Measurements from ENCODE around the gene YPEL1. TPM values are rescaled to one million over a fixed set of nuclear protein-coding genes. Genes with fewer than 3 reads are reported as not detected.
A peak's percentile ranks its signal among the peaks of the same experiment; 100 is the strongest.

Gene YPEL1
- total RNA-seq, 2 experiments from 2014 or later: 18.2 to 18.8 TPM

DNA sequence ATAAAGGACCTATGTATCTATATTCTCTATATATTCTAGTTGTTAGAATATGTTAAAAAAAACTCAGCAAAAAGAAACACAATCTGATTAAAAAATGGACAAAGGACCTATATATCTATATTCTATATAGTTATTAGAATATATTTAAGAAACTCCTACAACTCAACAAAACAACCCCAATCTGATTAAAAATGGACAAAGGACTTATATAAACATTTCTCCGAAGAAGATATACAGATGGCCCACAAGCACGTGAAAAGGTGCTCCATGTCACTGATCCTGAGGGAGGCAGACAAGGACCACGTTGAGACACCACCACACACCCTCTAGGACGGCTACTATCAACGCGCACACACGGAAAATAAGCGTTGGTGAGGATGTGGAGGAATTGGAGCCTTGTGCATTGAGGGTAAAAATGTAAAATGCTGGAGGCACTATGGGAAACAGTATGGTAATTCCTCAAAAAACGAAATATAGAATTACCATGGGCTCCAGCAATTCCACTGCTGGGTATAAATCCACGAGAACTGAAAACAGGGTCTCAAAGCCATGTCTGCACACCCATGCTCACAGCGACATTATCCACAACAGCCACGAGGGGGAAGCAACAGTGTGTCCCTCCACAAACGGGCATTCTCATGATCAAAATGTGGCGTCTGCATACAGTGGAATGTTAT, 22.7 kb downstream of the YPEL1 start:
- H3K4me3 ChIP-seq (ENCODE audit: low read depth, low read length, poor library complexity, severe bottlenecking): no peak overlapping the region
- CTCF ChIA-PET (ENCODE audit: unreplicated experiment): no interaction called here
- no TSS peak for BruUV-seq (replicated peaks)
- H3K36me3 ChIP-seq (ENCODE audit: insufficient read depth, low read length): no peaks in the 10 kb centered on the region; the same call in 1 of the 2 replicates
- peak; percentile 84 for DNase-seq (ENCODE audit: low spot score)
- H3K9me3 ChIP-seq (ENCODE audit: low read length): no peaks in the 10 kb centered on the region
- POLR2A ChIA-PET: no interaction called here
- H3K9me2 ChIP-seq (ENCODE audit: insufficient read depth, low read length): no peaks in the 10 kb centered on the region
- no peaks in the 10 kb centered on the region for H4K20me1 ChIP-seq (ENCODE audit: insufficient read depth, low read length)
- peak overlapping the region; percentile 63 for H3K4me2 ChIP-seq (ENCODE audit: low read length)
- H2AFZ ChIP-seq (ENCODE audit: low read length): peak overlapping the region; percentile 43; the same call in 1 of the 2 replicates
- H3K79me2 ChIP-seq (ENCODE audit: insufficient read depth, low read depth, low read length): no peaks in the 10 kb centered on the region
- TF ChIP-seq CTCF (conservative IDR thresholded peaks at IDR 0.05; ENCODE audit: low read length) (peak; percentile 92), EZH2phosphoT487 (IDR thresholded peaks at IDR 0.05; ENCODE audit: borderline replicate concordance, low read depth, low read length) (no peak)
- intact Hi-C loops (cut with micrococcal nuclease; ENCODE audit: unreplicated experiment): loop anchor here (1.0 to 2.0 kb wide), 2 partner anchors 225 to 240 kb away; partner anchors contain the start of gene PPM1F
- no peak overlapping the region for H3K27ac ChIP-seq (ENCODE audit: low read depth, low read length, poor library complexity, severe bottlenecking)
- peaks cover 15% of the 10 kb centered on the region for H3K4me1 ChIP-seq (ENCODE audit: insufficient read depth, low read length, poor library complexity, severe bottlenecking)

DNA sequence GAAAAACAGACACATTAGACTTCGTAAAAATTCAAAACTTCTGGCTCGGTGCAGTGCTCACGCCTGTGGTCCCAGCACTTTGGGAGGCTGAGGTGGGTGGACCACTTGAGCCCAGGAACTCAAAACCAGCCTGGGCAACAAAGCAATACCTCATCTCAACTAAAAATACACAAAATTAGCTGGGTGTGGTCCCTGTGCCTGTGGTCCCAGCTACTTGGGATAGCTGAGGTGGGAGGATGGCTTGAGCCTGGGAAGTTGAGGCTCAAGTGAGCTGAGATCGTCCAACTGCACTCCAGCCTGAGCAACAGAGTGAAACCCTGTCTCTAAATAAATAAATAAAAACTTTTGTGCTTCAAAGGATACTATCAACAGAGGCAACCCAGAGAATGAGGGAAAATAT, 23.7 kb downstream of the YPEL1 start:
- Histone ChIP-seq H3K36me3 (ENCODE audit: insufficient read depth, low read length) (no peaks in the 10 kb centered on the region; the same call in 1 of the 2 replicates), H3K79me2 (ENCODE audit: insufficient read depth, low read depth, low read length) (no peaks in the 10 kb centered on the region), H3K9me3 (ENCODE audit: low read length) (no peaks in the 10 kb centered on the region), H2AFZ (ENCODE audit: low read length) (no peak overlapping the region), H4K20me1 (ENCODE audit: insufficient read depth, low read length) (no peaks in the 10 kb centered on the region), H3K9me2 (ENCODE audit: insufficient read depth, low read length) (no peaks in the 10 kb centered on the region), H3K27ac (ENCODE audit: low read depth, low read length, poor library complexity, severe bottlenecking) (no peak overlapping the region), H3K4me1 (ENCODE audit: insufficient read depth, low read length, poor library complexity, severe bottlenecking) (peaks cover 25% of the 10 kb centered on the region), H3K4me3 (ENCODE audit: low read depth, low read length, poor library complexity, severe bottlenecking) (no peak overlapping the region), H3K4me2 (ENCODE audit: low read length) (no peak overlapping the region)
- DNase-seq (ENCODE audit: low spot score): no peak
- CTCF ChIA-PET (ENCODE audit: unreplicated experiment): no interaction called here
- TF ChIP-seq EZH2phosphoT487 (IDR thresholded peaks at IDR 0.05; ENCODE audit: borderline replicate concordance, low read depth, low read length) (no peak), CTCF (conservative IDR thresholded peaks at IDR 0.05; ENCODE audit: low read length) (no peak)
- BruUV-seq (replicated peaks): no TSS peak
- POLR2A ChIA-PET: no interaction called here
- intact Hi-C loops (cut with micrococcal nuclease; ENCODE audit: unreplicated experiment): loop anchor here (2.0 kb wide), 1 partner anchor 241 kb away; the partner anchor contains the start of gene PPM1F

DNA sequence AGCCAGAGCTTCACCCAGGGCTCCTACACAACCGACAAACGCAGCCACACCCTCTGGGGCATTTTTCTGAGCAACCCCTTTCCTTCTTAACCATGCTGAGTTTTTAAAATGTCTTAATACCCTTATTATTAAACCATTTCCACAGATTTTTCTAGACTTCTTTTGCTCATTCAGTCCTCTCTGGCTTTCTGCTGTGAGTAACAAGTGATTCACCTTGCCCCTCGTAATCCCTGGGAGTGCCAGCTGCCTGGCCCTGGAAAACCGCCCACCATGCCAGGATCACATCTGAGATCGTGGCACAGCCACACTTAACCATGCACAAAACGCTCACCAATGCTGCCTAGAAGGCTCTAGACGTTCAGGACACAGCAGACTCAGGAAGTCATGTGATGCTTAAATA, 25.4 kb downstream of the YPEL1 start:
- H3K9me2 ChIP-seq (ENCODE audit: insufficient read depth, low read length): no peaks in the 10 kb centered on the region
- no peak overlapping the region for H3K4me2 ChIP-seq (ENCODE audit: low read length)
- POLR2A ChIA-PET: interaction anchor here (0.6 kb wide), 1 partner anchor 26 kb away, joined by 3 read pairs; no protein-coding TSS in a partner anchor
- TF ChIP-seq EZH2phosphoT487 (IDR thresholded peaks at IDR 0.05; ENCODE audit: borderline replicate concordance, low read depth, low read length): no peak
- no peak for TF ChIP-seq CTCF (conservative IDR thresholded peaks at IDR 0.05; ENCODE audit: low read length)
- no peak overlapping the region for H3K27ac ChIP-seq (ENCODE audit: low read depth, low read length, poor library complexity, severe bottlenecking)
- H3K9me3 ChIP-seq (ENCODE audit: low read length): no peaks in the 10 kb centered on the region
- BruUV-seq (replicated peaks): no TSS peak
- no peaks in the 10 kb centered on the region for H4K20me1 ChIP-seq (ENCODE audit: insufficient read depth, low read length)
- H2AFZ ChIP-seq (ENCODE audit: low read length): no peak overlapping the region
- H3K36me3 ChIP-seq (ENCODE audit: insufficient read depth, low read length): no peaks in the 10 kb centered on the region; the same call in 1 of the 2 replicates
- DNase-seq (ENCODE audit: low spot score): no peak
- peaks cover 25% of the 10 kb centered on the region for H3K4me1 ChIP-seq (ENCODE audit: insufficient read depth, low read length, poor library complexity, severe bottlenecking)
- CTCF ChIA-PET (ENCODE audit: unreplicated experiment): no interaction called here
- intact Hi-C loops (cut with micrococcal nuclease; ENCODE audit: unreplicated experiment): no loop called here
- H3K79me2 ChIP-seq (ENCODE audit: insufficient read depth, low read depth, low read length): no peaks in the 10 kb centered on the region
- no peak overlapping the region for H3K4me3 ChIP-seq (ENCODE audit: low read depth, low read length, poor library complexity, severe bottlenecking)
